Astrocyte (in vitro differentiated cells and primary cell): ENCODE results near the gene H1-8. TPM values are rescaled to one million over a fixed set of nuclear protein-coding genes. Genes with fewer than 3 reads are reported as not detected.

Experiments used
- DNase-seq: peaks from one replicate; pipeline ENCODE4 v3.0.0-alpha.2; 2010; ENCODE audit warnings: low read depth
- FAIRE-seq: peaks from 2 replicates; lab custom pipeline; 2011; peaks lifted over from hg19 to GRCh38; lab: Jason Lieb, UNC
- H2AFZ ChIP-seq: 2 replicates; pipeline ENCODE4 v1.6.0; 2012; ENCODE audit warnings: low read depth, low read length, inconsistent platforms
- H3K27ac ChIP-seq: 2 replicates; pipeline ENCODE4 v1.5.1; 2011; ENCODE audit warnings: low read depth, low read length, inconsistent platforms
- H3K27me3 ChIP-seq: 2 replicates; pipeline ENCODE4 v1.6.0; 2011; ENCODE audit warnings: low read length, inconsistent platforms; ENCODE audit not compliant: insufficient read depth
- H3K36me3 ChIP-seq: 2 replicates; pipeline ENCODE4 v1.5.1; 2011; ENCODE audit warnings: low read length, inconsistent platforms; ENCODE audit not compliant: insufficient read depth
- H3K4me1 ChIP-seq: 2 replicates; pipeline ENCODE4 v1.5.1; 2011; ENCODE audit warnings: low read length, inconsistent platforms; ENCODE audit not compliant: insufficient read depth
- H3K4me2 ChIP-seq: 2 replicates; pipeline ENCODE4 v1.6.0; 2012; ENCODE audit warnings: low read length, inconsistent platforms
- H3K4me3 ChIP-seq: 2 replicates; pipeline ENCODE4 v1.5.1; 2011; ENCODE audit warnings: low read depth, mild to moderate bottlenecking, low read length, inconsistent platforms; ENCODE audit not compliant: insufficient read depth
- H3K79me2 ChIP-seq: 2 replicates; pipeline ENCODE4 v1.6.0; 2012; ENCODE audit warnings: mild to moderate bottlenecking, low read length, inconsistent platforms; ENCODE audit not compliant: insufficient read depth
- H3K9ac ChIP-seq: 2 replicates; pipeline ENCODE4 v1.6.0; 2012; ENCODE audit warnings: mild to moderate bottlenecking, low read length, inconsistent platforms
- H3K9me3 ChIP-seq: 2 replicates; pipeline ENCODE4 v1.5.1; 2012; ENCODE audit warnings: low read depth, mild to moderate bottlenecking, low read length, inconsistent platforms; ENCODE audit not compliant: insufficient read depth
- H4K20me1 ChIP-seq: 2 replicates; pipeline ENCODE4 v1.6.0; 2012; ENCODE audit warnings: low read length, inconsistent platforms; ENCODE audit not compliant: insufficient read depth
- H3K27ac Mint-ChIP-seq: one replicate; pipeline ENCODE4 v1.8.0; 2021; ENCODE audit warnings: mild to moderate bottlenecking, mixed read lengths; ENCODE audit not compliant: unreplicated experiment
- H3K27me3 Mint-ChIP-seq: one replicate; pipeline ENCODE4 v1.8.0; 2021; ENCODE audit warnings: low read depth, mixed read lengths; ENCODE audit not compliant: unreplicated experiment
- H3K36me3 Mint-ChIP-seq: one replicate; pipeline ENCODE4 v1.8.0; 2021; ENCODE audit warnings: low read depth, mixed read lengths; ENCODE audit not compliant: unreplicated experiment
- H3K4me1 Mint-ChIP-seq: one replicate; pipeline ENCODE4 v1.8.0; 2021; ENCODE audit warnings: low read depth, mixed read lengths; ENCODE audit not compliant: unreplicated experiment
- H3K4me3 Mint-ChIP-seq: one replicate; pipeline ENCODE4 v1.8.0; 2021; ENCODE audit warnings: mild to moderate bottlenecking, moderate library complexity, mixed read lengths; ENCODE audit not compliant: unreplicated experiment
- H3K9me3 Mint-ChIP-seq: one replicate; pipeline ENCODE4 v1.8.0; 2021; ENCODE audit warnings: mild to moderate bottlenecking, mixed read lengths; ENCODE audit not compliant: unreplicated experiment
- CTCF ChIP-seq: IDR thresholded peaks from 2 replicates; pipeline ENCODE4 v1.5.1; 2011; ENCODE audit warnings: low read depth, mild to moderate bottlenecking, inconsistent platforms, low read length, moderate library complexity; ENCODE audit not compliant: insufficient read depth
- EZH2 ChIP-seq: IDR thresholded peaks from 2 replicates; pipeline ENCODE4 v1.6.1; 2012; ENCODE audit warnings: mild to moderate bottlenecking, low read length, inconsistent platforms; ENCODE audit not compliant: insufficient read depth
- total RNA-seq: library from RNA; stranded (reverse); gene quantifications from 2 replicates; pipeline ENCODE4 v1.2.1, GENCODE V29; 2021

Gene H1-8
- total RNA-seq, 1 donor from 2014 or later = not detected

GRCh38 chr3:129506231-129506742, 36.7 kb upstream of the H1-8 start:
- Histone ChIP-seq H3K4me1 (no peaks in the 10 kb centered on the region), H4K20me1 (no peaks in the 10 kb centered on the region), H3K4me2 (no peak overlapping the region), H3K9ac (no peak overlapping the region), H2AFZ (no peak overlapping the region), H3K4me3 (no peak overlapping the region), H3K79me2 (no peaks in the 10 kb centered on the region), H3K36me3 (peaks cover 4% of the 10 kb centered on the region), H3K27me3 (no peaks in the 10 kb centered on the region), H3K9me3 (no peaks in the 10 kb centered on the region), H3K27ac (no peak overlapping the region)
- FAIRE-seq (no peak), DNase-seq (no peak)
- Mint-ChIP-seq H3K36me3 (peaks cover 30% of the 10 kb centered on the region), H3K4me3 (no peak overlapping the region), H3K4me1 (peaks cover 9% of the 10 kb centered on the region), H3K27ac (peak overlapping the region; percentile 41), H3K27me3 (no peaks in the 10 kb centered on the region), H3K9me3 (no peaks in the 10 kb centered on the region)
- TF ChIP-seq CTCF (no peak), EZH2 (no peak)

- Histone ChIP-seq H4K20me1 (no peaks in the 10 kb centered on the region), H3K36me3 (peaks cover 4% of the 10 kb centered on the region), H3K9me3 (no peaks in the 10 kb centered on the region), H3K27me3 (no peaks in the 10 kb centered on the region), H2AFZ (no peak overlapping the region), H3K4me3 (no peak overlapping the region), H3K4me1 (no peaks in the 10 kb centered on the region), H3K4me2 (no peak overlapping the region), H3K9ac (no peak overlapping the region), H3K79me2 (no peaks in the 10 kb centered on the region), H3K27ac (no peak overlapping the region)
- Mint-ChIP-seq H3K27ac (no peak overlapping the region), H3K36me3 (peaks cover 37% of the 10 kb centered on the region), H3K4me1 (peaks cover 9% of the 10 kb centered on the region), H3K9me3 (no peaks in the 10 kb centered on the region), H3K27me3 (no peaks in the 10 kb centered on the region), H3K4me3 (no peak overlapping the region)
- no peak for FAIRE-seq
- TF ChIP-seq CTCF = no peak
- no peak for TF ChIP-seq EZH2
- DNase-seq = no peak
Observed at GRCh38 chr3:129507181-129507831, 35.7 kb upstream of the H1-8 start.

- Mint-ChIP-seq H3K9me3 (peaks cover 2% of the 10 kb centered on the region), H3K27me3 (no peaks in the 10 kb centered on the region), H3K4me1 (peaks cover 1% of the 10 kb centered on the region), H3K27ac (no peak overlapping the region), H3K36me3 (peaks cover 31% of the 10 kb centered on the region), H3K4me3 (no peak overlapping the region)
- Histone ChIP-seq H3K79me2 (no peaks in the 10 kb centered on the region), H3K27me3 (no peaks in the 10 kb centered on the region), H3K4me3 (no peak overlapping the region), H2AFZ (no peak overlapping the region), H3K9ac (no peak overlapping the region), H3K9me3 (no peaks in the 10 kb centered on the region), H3K27ac (no peak overlapping the region), H3K4me2 (no peak overlapping the region), H3K36me3 (no peaks in the 10 kb centered on the region), H4K20me1 (no peaks in the 10 kb centered on the region), H3K4me1 (no peaks in the 10 kb centered on the region)
- TF ChIP-seq EZH2 (no peak), CTCF (no peak)
- FAIRE-seq = no peak
- no peak for DNase-seq
Observed at GRCh38 chr3:129512595-129512994, 30.4 kb upstream of the H1-8 start.
